Measurements from ENCODE around the gene ANO9. TPM values are rescaled to one million over a fixed set of nuclear protein-coding genes. Genes with fewer than 3 reads are reported as not detected.

The ANO9 gene
- total RNA-seq: 10 to 100 TPM; 34.3 to 56.5 TPM

- peak; percentile 73 to 77 for DNase-seq
- no peaks in the 10 kb centered on the region for H3K27me3 Mint-ChIP-seq (ENCODE audit: low read depth)
- H3K4me3 Mint-ChIP-seq: peak within 1 kb of the TSS; percentile 45 to 70
- no peak within 1 kb of the TSS for H3K27ac Mint-ChIP-seq
- H3K4me1 Mint-ChIP-seq (ENCODE audit: low read depth): peaks cover 16% of the 10 kb centered on the region
- no peaks in the 10 kb centered on the region for H3K9me3 Mint-ChIP-seq
- no peaks in the 10 kb centered on the region for H3K36me3 Mint-ChIP-seq (ENCODE audit: insufficient read depth in 2 of 2)
- peak; percentile 90 to 97 for ATAC-seq (replicated peaks in 1 of 2)
Observed at GRCh38 chr11:441418-442274, at the start of gene ANO9. ANO9 (minus strand) TSS chr11:442011; CDS start chr11:441926, 85 bp downstream.

- DNase-seq (no peak), ATAC-seq (replicated peaks in 1 of 2) (no peak)
- no peaks in the 10 kb centered on the region for H3K9me3 Mint-ChIP-seq
- no peak overlapping the region for H3K4me3 Mint-ChIP-seq
- peaks cover 0 to 1% of the 10 kb centered on the region in 2 donors for H3K36me3 Mint-ChIP-seq (ENCODE audit: insufficient read depth in 2 of 2)
- H3K27ac Mint-ChIP-seq: no peak overlapping the region
- H3K27me3 Mint-ChIP-seq (ENCODE audit: low read depth): no peaks in the 10 kb centered on the region
- H3K4me1 Mint-ChIP-seq (ENCODE audit: low read depth): no peaks in the 10 kb centered on the region
Observed at GRCh38 chr11:491358-491757, 49.5 kb upstream of the ANO9 start.

- Mint-ChIP-seq H3K9me3 (no peaks in the 10 kb centered on the region), H3K27me3 (ENCODE audit: low read depth) (no peaks in the 10 kb centered on the region), H3K27ac (no peak overlapping the region), H3K36me3 (ENCODE audit: insufficient read depth in 2 of 2) (peaks cover 0 to 1% of the 10 kb centered on the region in 2 donors), H3K4me1 (ENCODE audit: low read depth) (no peaks in the 10 kb centered on the region), H3K4me3 (no peak overlapping the region)
- DNase-seq: no peak
- ATAC-seq (replicated peaks in 1 of 2): peak in 1 of 2 donors; percentile 3
Observed at GRCh38 chr11:490930-491260, 49.1 kb upstream of the ANO9 start.

- H3K9me3 Mint-ChIP-seq: no peaks in the 10 kb centered on the region
- H3K27ac Mint-ChIP-seq: no peak overlapping the region
- no peaks in the 10 kb centered on the region for H3K27me3 Mint-ChIP-seq (ENCODE audit: low read depth)
- no peaks in the 10 kb centered on the region for H3K4me1 Mint-ChIP-seq (ENCODE audit: low read depth)
- no peak for DNase-seq
- ATAC-seq (replicated peaks in 1 of 2): peak in 1 of 2 donors; percentile 15
- H3K36me3 Mint-ChIP-seq (ENCODE audit: insufficient read depth in 2 of 2): peaks cover 0 to 1% of the 10 kb centered on the region in 2 donors
- no peak overlapping the region for H3K4me3 Mint-ChIP-seq
Observed at GRCh38 chr11:490186-490929, 48.5 kb upstream of the ANO9 start.

- H3K36me3 Mint-ChIP-seq (ENCODE audit: insufficient read depth in 2 of 2): no peaks in the 10 kb centered on the region
- ATAC-seq (replicated peaks in 1 of 2) (peak in 1 of 2 donors; percentile 11), DNase-seq (no peak)
- H3K27me3 Mint-ChIP-seq (ENCODE audit: low read depth): no peaks in the 10 kb centered on the region
- no peaks in the 10 kb centered on the region for H3K9me3 Mint-ChIP-seq
- no peak overlapping the region for H3K27ac Mint-ChIP-seq
- no peaks in the 10 kb centered on the region for H3K4me1 Mint-ChIP-seq (ENCODE audit: low read depth)
- H3K4me3 Mint-ChIP-seq: no peak overlapping the region
Observed at GRCh38 chr11:489610-490185, 47.9 kb upstream of the ANO9 start.

GRCh38 chr11:488992-489391 lies 47.2 kb upstream of the ANO9 start:
- Mint-ChIP-seq H3K4me3 (no peak overlapping the region), H3K36me3 (ENCODE audit: insufficient read depth in 2 of 2) (no peaks in the 10 kb centered on the region), H3K4me1 (ENCODE audit: low read depth) (no peaks in the 10 kb centered on the region), H3K27me3 (ENCODE audit: low read depth) (no peaks in the 10 kb centered on the region), H3K27ac (no peak overlapping the region), H3K9me3 (no peaks in the 10 kb centered on the region)
- ATAC-seq (replicated peaks in 1 of 2) (no peak), DNase-seq (no peak)

- Mint-ChIP-seq H3K27me3 (ENCODE audit: low read depth) (no peaks in the 10 kb centered on the region), H3K9me3 (no peaks in the 10 kb centered on the region), H3K27ac (no peak overlapping the region), H3K4me1 (ENCODE audit: low read depth) (no peaks in the 10 kb centered on the region), H3K36me3 (ENCODE audit: insufficient read depth in 2 of 2) (no peaks in the 10 kb centered on the region), H3K4me3 (no peak overlapping the region)
- ATAC-seq (replicated peaks in 1 of 2) (no peak), DNase-seq (no peak)
Observed at GRCh38 chr11:488579-488978, 46.8 kb upstream of the ANO9 start.

GRCh38 chr11:488062-488461 lies 46.3 kb upstream of the ANO9 start:
- Mint-ChIP-seq H3K4me1 (ENCODE audit: low read depth) (no peaks in the 10 kb centered on the region), H3K4me3 (no peak overlapping the region), H3K27me3 (ENCODE audit: low read depth) (no peaks in the 10 kb centered on the region), H3K36me3 (ENCODE audit: insufficient read depth in 2 of 2) (no peaks in the 10 kb centered on the region), H3K9me3 (no peaks in the 10 kb centered on the region), H3K27ac (no peak overlapping the region)
- DNase-seq (no peak), ATAC-seq (replicated peaks in 1 of 2) (no peak)

- no peaks in the 10 kb centered on the region for H3K4me1 Mint-ChIP-seq (ENCODE audit: low read depth)
Observed at GRCh38 chr11:487571-488021, 45.8 kb upstream of the ANO9 start.

GRCh38 chr11:486189-486588 lies 44.4 kb upstream of the ANO9 start:
- DNase-seq: no peak
- Mint-ChIP-seq H3K27me3 (ENCODE audit: low read depth) (no peaks in the 10 kb centered on the region), H3K36me3 (ENCODE audit: insufficient read depth in 2 of 2) (no peaks in the 10 kb centered on the region), H3K4me1 (ENCODE audit: low read depth) (no peaks in the 10 kb centered on the region), H3K9me3 (no peaks in the 10 kb centered on the region), H3K4me3 (no peak overlapping the region), H3K27ac (no peak overlapping the region)
- ATAC-seq (replicated peaks in 1 of 2): no peak

More at GRCh38 chr11:487571-488021, 45.8 kb upstream of the ANO9 start:
- Mint-ChIP-seq H3K27me3 (ENCODE audit: low read depth) (no peaks in the 10 kb centered on the region), H3K4me3 (no peak overlapping the region), H3K9me3 (no peaks in the 10 kb centered on the region), H3K36me3 (ENCODE audit: insufficient read depth in 2 of 2) (no peaks in the 10 kb centered on the region), H3K27ac (no peak overlapping the region)
- DNase-seq: no peak
- no peak for ATAC-seq (replicated peaks in 1 of 2)

- Mint-ChIP-seq H3K4me3 (no peak overlapping the region), H3K4me1 (ENCODE audit: low read depth) (no peaks in the 10 kb centered on the region), H3K27ac (no peak overlapping the region), H3K9me3 (no peaks in the 10 kb centered on the region), H3K36me3 (ENCODE audit: insufficient read depth in 2 of 2) (no peaks in the 10 kb centered on the region), H3K27me3 (ENCODE audit: low read depth) (no peaks in the 10 kb centered on the region)
- ATAC-seq (replicated peaks in 1 of 2) (no peak), DNase-seq (no peak)
Observed at GRCh38 chr11:484616-485015, 42.8 kb upstream of the ANO9 start.

- H3K27me3 Mint-ChIP-seq (ENCODE audit: low read depth): no peaks in the 10 kb centered on the region
- H3K27ac Mint-ChIP-seq: no peak overlapping the region
- DNase-seq: no peak
- H3K4me3 Mint-ChIP-seq: no peak overlapping the region
- H3K36me3 Mint-ChIP-seq (ENCODE audit: insufficient read depth in 2 of 2): no peaks in the 10 kb centered on the region
- no peak for ATAC-seq (replicated peaks in 1 of 2)
- H3K4me1 Mint-ChIP-seq (ENCODE audit: low read depth): no peaks in the 10 kb centered on the region
- no peaks in the 10 kb centered on the region for H3K9me3 Mint-ChIP-seq
Observed at GRCh38 chr11:479311-479710, 37.5 kb upstream of the ANO9 start.

- no peak overlapping the region for H3K27ac Mint-ChIP-seq
- H3K4me3 Mint-ChIP-seq: no peak overlapping the region
- DNase-seq: no peak
- no peaks in the 10 kb centered on the region for H3K9me3 Mint-ChIP-seq
- ATAC-seq (replicated peaks in 1 of 2): no peak
- H3K36me3 Mint-ChIP-seq (ENCODE audit: insufficient read depth in 2 of 2): no peaks in the 10 kb centered on the region
- H3K4me1 Mint-ChIP-seq (ENCODE audit: low read depth): no peaks in the 10 kb centered on the region
- H3K27me3 Mint-ChIP-seq (ENCODE audit: low read depth): no peaks in the 10 kb centered on the region
Observed at GRCh38 chr11:477052-477715, 35.4 kb upstream of the ANO9 start.

Measured in activated T-cell treated with anti-CD3 and anti-CD28 coated beads, Interleukin-2, amount 50 U/mL, for 72 hours (primary cell).